Stimulated activated CD8-positive, alpha-beta memory T cell treated with anti-CD3 and anti-CD28 coated beads, Interleukin-12 subunit alpha, Interleukin-12 subunit beta, amount 100 ng/mL, for 4 hours (primary cell): ENCODE data around the gene SHTN1.

Source experiments
- DNase-seq: peaks from one replicate; pipeline ENCODE4 v3.0.0-alpha.2; 2020; ENCODE audit warnings: low read depth

Gene SHTN1, protein sequence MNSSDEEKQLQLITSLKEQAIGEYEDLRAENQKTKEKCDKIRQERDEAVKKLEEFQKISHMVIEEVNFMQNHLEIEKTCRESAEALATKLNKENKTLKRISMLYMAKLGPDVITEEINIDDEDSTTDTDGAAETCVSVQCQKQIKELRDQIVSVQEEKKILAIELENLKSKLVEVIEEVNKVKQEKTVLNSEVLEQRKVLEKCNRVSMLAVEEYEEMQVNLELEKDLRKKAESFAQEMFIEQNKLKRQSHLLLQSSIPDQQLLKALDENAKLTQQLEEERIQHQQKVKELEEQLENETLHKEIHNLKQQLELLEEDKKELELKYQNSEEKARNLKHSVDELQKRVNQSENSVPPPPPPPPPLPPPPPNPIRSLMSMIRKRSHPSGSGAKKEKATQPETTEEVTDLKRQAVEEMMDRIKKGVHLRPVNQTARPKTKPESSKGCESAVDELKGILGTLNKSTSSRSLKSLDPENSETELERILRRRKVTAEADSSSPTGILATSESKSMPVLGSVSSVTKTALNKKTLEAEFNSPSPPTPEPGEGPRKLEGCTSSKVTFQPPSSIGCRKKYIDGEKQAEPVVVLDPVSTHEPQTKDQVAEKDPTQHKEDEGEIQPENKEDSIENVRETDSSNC

DNA sequence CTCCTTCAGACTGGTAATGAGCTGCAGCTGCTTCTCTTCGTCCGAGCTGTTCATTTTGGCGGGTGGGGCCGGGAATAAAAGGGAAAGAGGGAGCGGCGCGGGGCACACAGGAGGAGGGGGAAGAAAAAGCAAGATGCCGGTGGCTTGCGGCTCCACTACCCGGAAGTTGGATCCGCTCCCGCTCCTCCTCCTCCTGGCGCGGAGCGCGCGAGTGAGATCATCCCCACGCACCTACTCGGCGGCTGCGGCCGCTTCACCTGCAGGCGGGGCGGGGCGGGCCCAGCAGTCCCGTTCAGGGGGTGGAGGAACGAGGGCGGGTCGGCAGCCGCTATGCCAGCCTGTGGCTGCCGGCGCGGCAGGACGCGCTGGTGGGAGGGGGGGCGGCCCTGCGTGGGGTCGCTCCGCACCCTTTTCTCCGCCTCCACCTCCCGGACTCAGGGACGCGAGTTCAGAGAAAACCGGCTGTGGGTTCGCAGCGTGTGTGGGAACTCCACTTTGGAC lies at the start of gene SHTN1:
TSS of gene SHTN1 (minus strand) at position 162 of the 501 bp plus-strand sequence. CDS start at position 54, 108 bp downstream.
- no peak for DNase-seq

DNA sequence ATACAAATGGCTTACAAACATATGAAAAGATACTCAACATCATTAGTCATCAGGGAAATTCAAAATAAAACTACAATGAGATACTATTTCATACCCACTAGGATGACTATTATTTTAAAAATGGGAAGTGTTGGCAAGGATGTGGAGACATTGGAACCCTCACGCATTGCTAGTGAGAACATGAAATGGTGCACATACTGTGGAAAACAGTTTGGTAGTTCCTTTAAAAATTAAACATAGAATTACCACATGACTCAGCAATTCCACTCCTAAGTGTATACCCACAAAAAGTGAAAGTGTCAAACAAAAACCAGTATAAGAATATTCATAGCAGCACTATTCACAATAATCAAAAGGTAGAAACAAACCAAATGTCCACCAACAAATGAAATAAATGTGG lies 48.5 kb upstream of the SHTN1 start:
- DNase-seq = no peak

DNA sequence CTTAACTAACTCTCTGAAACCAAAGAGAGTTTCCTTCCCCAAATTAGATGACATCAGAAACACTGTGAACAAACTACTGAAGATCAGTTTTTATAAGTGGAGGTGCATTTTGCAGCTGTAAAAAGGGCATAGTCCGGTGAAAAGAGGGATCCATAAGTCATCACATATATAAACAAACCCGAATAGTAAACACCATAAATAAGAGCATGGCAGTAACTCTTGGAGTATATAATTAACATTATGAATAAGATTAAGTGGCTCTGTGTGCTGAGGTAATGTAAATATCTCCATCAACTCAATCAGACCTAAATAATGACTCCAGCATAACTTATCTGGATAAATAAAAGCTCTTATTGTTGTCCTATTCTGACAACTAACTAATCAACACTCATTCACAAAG lies 43.0 kb upstream of the SHTN1 start:
- DNase-seq = no peak

DNA sequence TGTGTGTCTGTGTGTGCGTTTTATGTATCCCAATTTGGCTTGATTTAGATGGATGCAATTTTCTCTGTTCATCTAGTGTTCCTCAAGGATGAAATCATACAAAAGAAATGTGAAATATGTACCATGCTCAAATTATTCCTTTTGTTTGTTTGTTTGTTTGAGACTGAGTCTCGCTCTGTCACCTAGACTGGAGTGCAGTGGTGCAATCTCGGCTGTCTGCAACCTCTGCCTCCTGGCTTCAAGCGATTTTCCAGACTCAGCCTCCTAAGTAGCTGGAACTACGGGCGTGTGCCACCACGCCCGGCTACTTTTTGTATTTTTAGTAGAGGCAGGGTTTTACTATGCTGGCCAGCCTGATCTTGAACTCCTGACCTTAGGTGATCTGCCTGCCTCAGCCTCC lies 11.3 kb upstream of the SHTN1 start:
- DNase-seq = no peak

DNA sequence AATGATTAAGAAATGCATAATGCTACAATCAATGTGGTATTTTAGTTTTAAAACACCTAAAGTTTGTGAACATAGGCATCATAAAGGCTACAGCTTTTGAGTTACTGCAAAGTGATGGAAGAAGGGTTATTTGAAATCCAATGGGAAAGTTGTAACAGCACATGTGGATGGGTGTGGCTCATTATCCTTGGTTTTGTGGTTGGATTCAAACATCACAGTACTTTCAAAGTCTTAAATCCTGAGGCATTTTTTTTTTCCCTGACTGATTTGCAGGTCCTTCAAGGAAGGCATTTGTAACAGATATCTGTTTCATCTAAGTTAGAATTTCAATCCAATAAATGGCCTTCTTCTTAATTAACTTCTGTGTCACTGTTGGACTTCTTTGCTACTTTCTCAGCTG lies 9.8 kb upstream of the SHTN1 start:
- no peak for DNase-seq

DNA sequence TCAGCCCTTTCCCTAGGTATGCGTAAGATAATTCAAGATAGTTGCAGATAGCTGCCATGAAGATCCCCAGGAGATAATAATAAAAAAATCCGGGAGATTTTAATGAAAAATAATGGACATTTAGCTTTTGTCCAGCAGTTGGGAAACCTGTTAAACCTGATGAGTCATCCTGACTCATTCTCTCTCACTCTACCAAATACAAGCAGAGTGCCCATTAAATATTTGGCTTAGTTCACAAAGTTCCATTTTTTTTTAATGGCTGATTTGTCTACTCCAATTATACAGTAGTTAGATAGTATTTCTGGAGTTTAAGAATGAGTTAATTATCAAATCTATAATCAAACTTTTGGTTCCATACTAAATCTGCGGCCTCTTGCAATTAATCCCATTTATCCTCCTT lies 2.1 kb upstream of the SHTN1 start:
- no peak for DNase-seq

DNA sequence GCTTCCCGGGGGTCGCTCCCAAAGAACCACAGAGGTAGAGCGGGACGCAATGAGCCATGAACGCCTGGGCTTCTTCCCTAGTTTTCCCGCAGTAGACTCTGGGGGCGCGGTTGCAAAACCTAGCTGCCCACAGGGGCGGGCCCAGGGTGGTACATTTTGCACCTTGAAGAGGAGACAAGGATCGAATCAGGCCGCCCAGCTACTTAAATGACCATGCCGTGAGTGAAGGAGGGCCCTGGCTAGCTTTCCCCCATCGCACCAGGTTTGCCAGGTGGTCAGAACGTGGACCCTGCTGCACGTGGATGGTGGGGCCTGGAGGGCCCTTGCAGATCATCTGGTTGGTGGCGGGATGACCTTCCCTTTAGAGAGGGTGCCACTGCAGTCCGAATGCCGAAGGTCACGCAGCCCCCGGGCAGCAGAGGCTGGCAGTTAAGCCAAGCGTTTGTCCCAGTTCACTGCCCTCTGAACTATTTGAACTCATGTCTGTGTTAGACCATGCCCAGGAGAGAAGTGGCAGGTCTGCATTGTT lies 604 bp upstream of the SHTN1 start:
- DNase-seq = no peak

DNA sequence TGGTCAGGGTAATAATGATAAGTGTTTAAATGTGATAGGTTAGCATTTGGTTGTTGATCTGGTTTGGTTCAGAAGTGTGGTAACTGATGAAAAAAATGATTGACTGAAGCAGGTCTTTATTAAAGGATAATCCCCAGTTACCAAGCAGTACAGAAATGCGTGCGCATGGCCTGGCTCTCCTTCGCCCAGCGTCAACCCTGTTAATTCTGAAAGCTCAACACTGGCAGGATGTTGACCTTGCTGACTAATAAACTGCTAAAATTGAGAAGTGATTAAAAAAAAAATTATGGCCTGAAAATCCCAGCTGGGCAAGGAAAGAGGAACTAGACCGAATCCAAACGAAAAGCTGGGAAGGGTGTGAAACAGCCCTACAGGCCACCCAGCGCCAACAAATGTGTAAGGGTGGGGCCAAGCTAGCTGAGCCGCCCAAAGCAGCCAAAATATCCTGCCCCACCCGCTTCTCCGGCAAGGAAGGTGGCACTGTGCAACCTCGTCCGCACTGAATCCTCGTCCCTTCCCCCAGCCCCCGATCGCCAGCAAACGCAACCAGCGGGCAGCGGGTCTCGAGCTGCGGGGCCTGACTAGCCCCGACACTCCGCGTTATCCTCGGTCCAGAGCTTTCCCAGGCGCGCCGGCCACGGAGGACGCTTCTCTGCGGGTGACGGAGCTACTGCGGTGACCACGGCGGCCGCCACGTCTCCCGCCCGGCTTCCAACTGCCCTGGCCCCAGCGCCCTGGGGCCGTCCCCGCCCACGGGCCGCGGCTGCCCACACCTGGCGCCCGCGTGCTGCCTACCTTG lies 561 bp downstream of the SHTN1 start:
- no peak for DNase-seq

DNA sequence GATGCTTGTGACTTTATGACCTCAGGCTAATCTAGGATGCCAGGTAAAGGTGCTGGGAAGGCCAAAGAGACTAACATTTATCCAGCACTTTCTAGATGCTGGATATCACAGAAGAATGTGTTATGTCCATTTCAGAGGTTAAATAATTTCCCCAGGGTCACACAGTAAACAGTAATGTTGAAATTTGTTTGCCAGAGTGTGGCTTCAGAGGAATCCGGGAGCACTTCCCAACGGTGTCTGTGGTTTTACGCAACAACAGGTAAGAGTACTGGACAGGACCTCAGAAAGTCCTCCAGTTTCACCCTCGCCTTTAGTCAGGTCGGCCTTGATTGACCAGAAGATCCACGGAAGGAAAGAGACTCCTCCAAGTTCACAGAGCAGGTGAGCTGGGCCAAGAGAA lies 1.7 kb downstream of the SHTN1 start:
- DNase-seq = no peak

DNA sequence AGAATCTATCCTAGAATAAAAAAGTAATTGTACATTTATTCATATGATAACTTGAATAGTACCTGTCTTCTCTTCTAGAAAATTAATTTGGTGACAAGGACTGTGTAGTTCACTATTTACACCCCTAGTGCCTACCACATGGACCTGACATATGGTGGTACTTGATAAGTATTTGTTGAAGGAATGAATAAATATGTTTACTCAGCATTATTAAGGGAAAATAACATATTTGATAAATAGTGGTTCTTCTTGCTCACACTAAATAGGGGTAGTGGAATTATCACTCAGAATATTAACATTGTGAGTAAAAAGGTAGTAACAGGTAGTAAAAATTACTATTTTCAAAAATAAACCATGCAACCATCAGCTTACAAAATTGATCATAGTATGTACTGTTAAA lies 2.8 kb downstream of the SHTN1 start:
- no peak for DNase-seq

DNA sequence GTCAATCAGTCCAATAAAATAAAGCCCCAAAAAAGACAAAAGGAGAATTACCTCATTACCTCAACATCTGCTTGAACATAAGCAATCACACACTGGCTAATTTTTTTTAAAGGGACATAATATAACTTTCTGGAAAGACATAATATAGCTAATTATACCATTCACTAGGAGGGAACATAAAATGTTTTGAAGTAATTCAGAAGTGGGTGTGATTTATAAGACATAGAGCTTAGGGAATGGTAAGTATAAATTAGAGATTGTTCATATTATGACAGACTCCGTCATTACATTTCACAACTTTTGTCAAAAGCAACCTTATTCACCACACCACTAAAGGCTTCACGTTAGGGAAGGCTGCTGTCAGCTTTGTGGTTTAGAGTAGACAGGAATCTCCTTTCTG lies 3.8 kb downstream of the SHTN1 start:
- no peak for DNase-seq

DNA sequence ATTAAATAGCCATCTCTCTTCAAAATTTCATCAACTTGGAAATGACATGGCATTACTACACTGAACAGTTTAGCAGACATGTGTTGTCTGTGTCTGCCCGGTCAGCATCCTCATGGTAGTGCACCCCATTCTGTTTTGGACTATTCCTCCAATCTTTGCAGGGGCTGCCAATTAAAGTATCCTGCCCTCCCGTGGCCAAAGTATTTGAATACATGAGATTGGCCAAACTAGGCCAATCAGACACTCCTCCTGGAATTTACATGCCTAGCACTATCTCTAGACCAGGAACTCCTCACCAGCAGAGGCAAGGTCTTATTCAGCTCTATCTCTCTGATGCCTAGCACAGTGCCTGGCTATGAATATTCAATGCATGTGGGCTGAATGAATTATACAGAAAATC lies 4.4 kb downstream of the SHTN1 start:
- DNase-seq = no peak

DNA sequence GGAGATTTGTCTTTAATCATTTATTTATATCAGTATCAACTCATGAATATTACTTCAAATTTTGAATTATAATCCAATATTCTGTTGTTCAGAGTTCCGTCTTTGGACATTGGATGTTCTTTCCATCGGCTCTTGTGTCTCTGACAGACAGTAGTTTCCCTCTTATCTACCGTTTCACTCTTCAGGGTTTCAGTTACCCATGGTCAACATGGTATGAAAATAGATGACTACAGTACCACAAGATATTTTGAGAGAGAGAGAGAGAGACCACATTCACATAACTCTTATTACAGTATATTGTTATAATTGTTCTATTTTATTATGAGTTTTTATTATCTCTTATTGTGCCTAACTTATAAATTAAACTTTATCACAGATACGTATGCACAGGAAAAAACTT lies 6.8 kb downstream of the SHTN1 start:
- DNase-seq = no peak

DNA sequence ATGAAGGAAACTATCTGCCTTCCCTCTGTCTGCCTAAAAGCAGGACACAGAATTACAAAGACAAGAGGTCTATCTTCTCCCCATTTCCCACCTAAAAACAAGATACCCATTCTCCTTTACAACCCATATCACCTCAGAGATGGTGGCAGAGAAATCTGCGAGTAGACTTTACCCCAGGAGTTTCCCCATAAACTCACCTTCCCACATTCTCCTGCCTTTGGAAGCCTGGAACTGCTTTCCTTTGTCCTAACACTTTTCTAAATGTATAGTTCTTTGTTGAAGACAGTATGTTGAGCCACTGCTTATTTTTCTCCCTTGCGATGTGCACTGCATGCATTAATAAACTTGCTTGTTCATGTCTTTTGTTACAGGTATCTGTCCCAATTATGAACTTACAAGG lies 8.0 kb downstream of the SHTN1 start:
- DNase-seq = no peak

DNA sequence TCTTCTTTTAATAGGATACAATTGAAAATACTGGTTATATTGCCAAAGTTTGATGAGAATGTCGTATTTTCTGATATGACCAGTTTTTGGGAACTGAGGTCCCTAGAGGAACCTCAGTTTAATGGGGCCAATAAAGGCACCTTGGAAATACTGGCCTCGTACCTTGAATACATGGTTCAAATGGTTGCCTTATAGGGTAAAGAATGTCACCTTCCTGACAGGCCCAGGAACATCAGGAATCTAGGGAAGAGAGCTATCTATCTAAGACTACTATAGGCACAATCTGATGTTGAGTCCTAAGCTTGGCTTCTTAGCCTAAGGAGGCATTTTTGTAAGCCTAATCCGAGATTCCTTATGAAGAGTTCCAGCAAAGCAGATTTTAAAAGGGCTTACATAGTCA lies 9.3 kb downstream of the SHTN1 start:
- no peak for DNase-seq

DNA sequence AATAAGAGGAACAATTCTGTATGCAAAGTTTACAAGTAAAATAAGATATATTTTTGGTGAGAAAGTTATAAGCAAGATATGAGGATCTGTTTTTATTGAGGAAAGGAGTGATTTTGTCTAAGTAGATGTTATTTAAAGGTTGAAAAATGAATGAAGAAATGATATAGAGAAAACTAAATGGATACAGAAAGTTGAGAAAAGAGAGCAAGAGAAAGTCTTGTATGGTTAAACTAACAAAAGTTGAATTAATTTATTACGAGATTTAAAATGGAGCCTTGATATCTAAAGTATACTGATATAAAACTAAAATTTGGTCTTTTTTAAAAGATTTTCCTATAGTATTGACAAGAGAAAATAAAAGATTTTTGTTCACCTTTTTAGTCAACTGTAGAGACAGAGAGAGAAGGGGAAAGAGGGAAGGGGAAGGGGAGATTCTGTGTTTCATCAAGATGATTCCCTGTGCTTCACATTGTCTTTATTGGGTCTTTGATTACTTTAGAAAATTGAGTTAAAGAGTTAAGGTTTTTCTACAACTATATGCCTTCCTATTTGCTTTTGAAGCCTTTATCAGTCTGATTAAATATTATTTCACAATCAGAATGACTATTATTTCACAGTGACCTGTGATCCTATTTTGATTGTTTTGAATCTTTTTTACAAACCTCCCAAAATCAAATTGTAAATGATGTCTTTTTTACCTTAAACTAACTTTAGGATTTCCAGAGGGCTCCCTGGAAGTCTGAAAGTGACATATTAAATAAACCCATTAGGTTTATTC lies 10.7 kb downstream of the SHTN1 start:
- no peak for DNase-seq

DNA sequence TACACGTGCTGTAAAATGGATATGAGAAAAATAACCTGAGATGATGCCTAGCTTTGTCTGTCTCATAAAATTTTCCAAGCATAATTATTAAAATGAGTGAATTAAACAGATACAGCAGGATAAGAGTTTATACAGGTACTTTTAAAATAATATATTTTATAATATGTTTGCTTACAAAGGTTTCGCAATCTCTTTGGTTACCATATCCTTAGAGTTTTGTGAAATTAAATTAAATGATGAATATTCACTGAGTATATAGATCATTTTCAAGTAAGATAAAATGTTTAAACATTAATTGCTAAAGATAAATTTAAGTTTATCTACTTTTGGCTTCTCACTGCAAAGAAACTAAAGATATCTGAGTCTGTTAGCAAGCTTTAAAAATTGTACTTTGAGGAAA lies 11.4 kb downstream of the SHTN1 start:
- DNase-seq = no peak

DNA sequence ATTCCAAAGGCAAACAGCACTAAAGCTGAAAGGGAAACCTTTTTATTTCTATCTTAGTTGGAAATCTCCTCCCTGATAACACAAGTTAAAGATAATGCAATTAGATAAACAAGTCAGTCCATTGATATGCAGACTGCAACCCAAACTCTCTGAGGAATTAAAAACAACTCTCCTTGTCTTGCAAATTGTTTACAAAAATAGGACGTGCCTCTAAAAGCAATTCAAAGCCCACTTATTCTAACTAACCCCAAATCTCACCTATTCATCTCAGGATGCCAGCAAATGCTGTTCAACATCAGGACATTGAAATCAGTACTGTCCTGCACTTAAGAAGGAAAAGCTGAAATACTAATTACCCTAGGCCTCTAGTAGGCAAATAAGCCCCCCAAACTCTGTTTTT lies 12.8 kb downstream of the SHTN1 start:
- no peak for DNase-seq

DNA sequence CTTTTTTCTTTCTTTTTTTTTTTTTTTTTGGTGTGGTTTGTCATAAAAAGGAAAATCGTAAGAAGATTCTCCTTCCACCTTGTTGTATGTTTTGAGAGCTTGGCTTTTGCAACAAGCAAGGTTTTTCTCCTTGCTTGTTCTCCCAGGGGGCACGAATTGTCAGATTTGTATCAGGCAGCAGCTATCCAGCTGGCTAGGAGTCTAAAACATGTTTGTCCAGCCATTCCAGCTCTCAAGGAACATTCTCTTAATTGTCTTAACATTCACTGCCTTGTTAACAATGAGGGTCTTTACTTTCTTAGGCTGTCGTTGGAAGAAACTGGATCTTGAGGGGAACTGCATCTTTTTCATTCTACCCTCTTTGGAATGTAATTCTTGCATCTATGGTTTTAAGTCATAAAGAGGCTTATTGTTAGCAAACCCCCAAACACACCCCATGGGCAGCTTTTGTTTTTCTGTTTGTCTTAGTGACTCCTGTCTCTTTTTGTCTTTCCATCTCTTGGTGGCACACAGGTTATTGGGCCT lies 14.6 kb downstream of the SHTN1 start:
- DNase-seq = no peak

DNA sequence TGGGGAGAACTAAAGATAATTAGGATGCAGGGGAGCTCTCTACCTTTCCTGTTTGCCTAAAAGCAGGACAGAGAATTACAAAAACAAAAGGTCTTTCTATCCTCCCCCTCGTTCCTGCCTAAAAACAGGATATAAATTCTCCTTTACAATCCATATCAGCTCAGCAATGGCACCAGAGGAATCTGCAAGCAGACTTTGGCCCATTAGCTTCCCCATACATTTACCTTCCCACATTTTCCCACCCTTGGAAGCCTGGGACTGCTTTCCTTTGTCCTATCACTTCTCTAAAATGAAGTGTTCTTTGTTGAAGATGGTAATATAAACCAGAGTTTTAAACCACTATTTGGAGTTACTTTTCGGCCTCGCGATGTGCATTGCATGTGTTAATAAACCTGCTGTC lies 15.5 kb downstream of the SHTN1 start:
- no peak for DNase-seq

DNA sequence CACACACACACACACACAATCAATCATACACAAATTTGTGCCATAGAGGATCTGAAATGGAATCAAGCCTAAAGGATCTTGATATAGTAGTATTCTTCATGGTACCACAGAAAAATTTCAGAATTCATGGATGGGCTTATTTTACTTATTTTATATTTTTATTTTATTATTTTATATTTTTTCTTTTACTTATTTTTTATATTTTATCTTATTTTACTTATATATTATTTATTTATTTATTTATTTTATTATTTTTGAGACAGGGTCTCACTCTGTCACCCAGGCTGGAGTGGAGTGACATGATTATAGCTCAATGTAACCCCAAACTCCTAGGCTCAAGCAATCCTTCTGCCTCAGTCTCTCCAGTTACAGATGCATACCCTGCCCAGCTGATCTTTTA lies 16.7 kb downstream of the SHTN1 start:
- no peak for DNase-seq

DNA sequence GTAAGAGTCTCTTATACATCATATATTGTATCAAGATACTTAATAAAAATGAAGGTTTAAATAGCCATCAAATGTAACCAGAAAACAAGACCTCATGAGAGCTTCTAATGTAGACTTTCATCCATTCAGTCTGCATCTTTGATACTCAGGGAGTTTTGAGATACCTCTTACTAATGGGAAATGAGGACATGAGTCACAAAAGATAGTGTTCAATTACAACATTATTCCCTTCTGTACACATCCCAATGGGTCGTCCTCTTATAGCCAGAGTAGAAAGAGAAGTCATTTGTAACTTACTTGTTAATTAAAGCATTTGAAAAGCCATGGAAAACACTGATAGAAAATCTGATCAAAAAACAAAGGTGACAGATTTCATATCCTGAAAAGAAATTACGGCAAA lies 19.4 kb downstream of the SHTN1 start:
- no peak for DNase-seq
